GM21367 (cell line): Measurements from ENCODE around the gene RNH1.

ENCODE experiments used
- ATAC-seq: cut with Tn5 transposase; IDR thresholded peaks from one replicate; pipeline ENCODE4 v1.9.1; 2021; ENCODE audit not compliant: unreplicated experiment

RNH1 gene

GRCh38 chr11:499201-500076, 7.6 kb downstream of the RNH1 start:
- no peak for ATAC-seq

- no peak for ATAC-seq
Measured at GRCh38 chr11:498297-499181, 8.5 kb downstream of the RNH1 start.

- ATAC-seq: no peak
Measured at GRCh38 chr11:497565-498296, 9.3 kb downstream of the RNH1 start.

- no peak for ATAC-seq
Measured at GRCh38 chr11:496834-497564, 10.0 kb downstream of the RNH1 start.

GRCh38 chr11:495537-495931, 11.5 kb downstream of the RNH1 start:
- ATAC-seq: no peak

- no peak for ATAC-seq
Measured at GRCh38 chr11:494761-495536, 12.1 kb downstream of the RNH1 start.

- no peak for ATAC-seq
Measured at GRCh38 chr11:492427-493226, 14.4 kb downstream of the RNH1 start.

- no peak for ATAC-seq
Measured at GRCh38 chr11:491358-491757, 15.7 kb downstream of the RNH1 start.

- no peak for ATAC-seq
Measured at GRCh38 chr11:490930-491260, 16.1 kb downstream of the RNH1 start.

GRCh38 chr11:490186-490929, 16.7 kb downstream of the RNH1 start:
- no peak for ATAC-seq

GRCh38 chr11:489610-490185, 17.3 kb downstream of the RNH1 start:
- no peak for ATAC-seq

GRCh38 chr11:488992-489391, 18.1 kb downstream of the RNH1 start:
- ATAC-seq: no peak

- no peak for ATAC-seq
Measured at GRCh38 chr11:488579-488978, 18.5 kb downstream of the RNH1 start.

- no peak for ATAC-seq
Measured at GRCh38 chr11:488062-488461, 19.0 kb downstream of the RNH1 start.

GRCh38 chr11:487571-488021, 19.4 kb downstream of the RNH1 start:
- ATAC-seq: no peak

- ATAC-seq: no peak
Measured at GRCh38 chr11:486189-486588, 20.9 kb downstream of the RNH1 start.

GRCh38 chr11:484616-485015, 22.4 kb downstream of the RNH1 start:
- ATAC-seq: no peak

- no peak for ATAC-seq
Measured at GRCh38 chr11:479311-479710, 27.7 kb downstream of the RNH1 start.
